ENCODE measurements around the gene PHYKPL.
"Not testable (repeated sequence)": the region's sequence is repeated elsewhere in the genome, so short reads cannot be mapped to it uniquely, and the experiment has no call there.

The PHYKPL gene

GRCh38 chr5:178239626-178240301, 7.2 kb upstream of the PHYKPL start:
- not testable (repeated sequence) for DNase-seq (ENCODE audit: low read depth)

DNA sequence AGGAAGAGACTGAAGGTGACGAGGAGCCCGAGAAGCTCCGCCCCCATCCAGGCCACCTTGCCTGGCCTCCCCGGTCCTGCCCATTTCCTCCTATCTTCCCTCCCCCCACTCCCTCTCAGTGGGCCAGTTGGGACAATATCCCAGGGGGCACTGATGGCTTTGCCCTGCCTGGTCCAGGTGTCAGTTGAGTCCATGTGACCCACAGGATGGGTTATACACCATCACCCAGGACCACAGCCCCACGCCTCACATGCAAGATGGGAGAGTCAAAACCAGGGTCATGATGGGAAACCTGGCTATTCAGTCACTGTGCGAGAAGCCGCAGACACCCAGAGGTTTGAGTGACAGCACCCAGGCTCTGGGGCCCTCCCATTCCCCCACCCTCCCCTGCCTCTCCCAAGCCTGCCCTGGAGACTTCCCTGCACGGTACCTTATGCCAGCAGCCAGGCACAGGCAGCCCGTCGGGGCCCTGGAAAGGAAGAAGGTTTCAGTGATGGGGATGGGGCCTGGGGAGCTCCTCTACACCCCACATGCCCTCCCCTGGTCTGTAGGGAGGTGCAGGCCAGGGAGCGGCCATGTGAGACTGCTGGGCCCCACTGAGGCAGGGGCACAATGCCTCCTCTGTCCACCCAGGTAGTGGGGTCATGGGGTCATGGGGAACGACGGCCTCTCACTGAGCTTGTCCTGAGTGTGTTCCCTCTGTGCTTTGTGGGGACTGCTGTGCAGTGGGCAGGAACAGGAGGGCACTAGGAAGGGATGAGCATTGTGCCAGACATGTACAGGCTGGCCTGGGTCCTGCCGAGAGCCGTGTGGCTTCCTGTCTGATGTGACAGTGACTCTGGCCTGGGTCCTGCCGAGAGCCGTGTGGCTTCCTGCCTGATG, 6.3 kb upstream of the PHYKPL start:
- DNase-seq (ENCODE audit: low read depth) = no peak

DNA sequence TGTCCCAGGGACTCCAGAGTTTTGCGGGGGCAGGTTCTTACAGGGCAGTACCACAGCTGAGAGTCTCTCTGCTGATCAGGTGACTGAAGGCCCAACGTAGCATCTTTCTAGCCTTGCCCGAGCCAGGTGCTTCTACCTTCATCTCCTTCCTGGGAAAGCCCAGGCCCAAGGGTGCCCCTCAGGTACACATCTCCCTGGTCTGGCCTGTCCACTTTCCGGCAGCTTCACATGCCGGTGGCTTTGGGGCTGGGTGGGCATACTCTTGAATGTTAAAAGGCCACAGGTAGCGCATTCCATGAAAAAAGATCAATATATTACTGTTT, 5.7 kb upstream of the PHYKPL start:
- no peak for DNase-seq (ENCODE audit: low read depth)

GRCh38 chr5:178237431-178238312, 5.1 kb upstream of the PHYKPL start:
- DNase-seq (ENCODE audit: low read depth) = no peak

DNA sequence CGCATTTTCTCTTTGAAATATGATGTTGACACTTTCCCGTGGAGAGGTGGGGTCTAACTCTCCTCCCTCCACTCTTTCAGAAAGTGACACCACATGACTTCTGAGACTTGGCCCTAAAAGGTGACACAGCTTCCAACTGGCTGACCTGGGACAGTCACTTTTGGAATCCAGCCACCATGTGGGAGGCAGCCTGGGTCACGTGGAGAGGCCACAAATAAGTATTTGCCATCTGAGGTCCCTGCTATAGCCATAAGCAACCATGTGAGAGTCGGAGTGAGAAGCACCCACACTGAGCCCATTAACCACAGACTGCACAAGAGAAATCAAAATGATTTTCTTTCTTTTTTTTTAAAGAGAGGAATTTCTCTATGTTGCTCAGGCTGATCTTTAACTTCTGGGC, 4.1 kb upstream of the PHYKPL start:
- DNase-seq (ENCODE audit: low read depth) = no peak

GRCh38 chr5:178236126-178236525, 3.5 kb upstream of the PHYKPL start:
- no peak for DNase-seq (ENCODE audit: low read depth)

- DNase-seq (ENCODE audit: low read depth) = no peak
These were observed 3.0 kb upstream of the PHYKPL start for GRCh38 chr5:178235588-178235974.

GRCh38 chr5:178234750-178235587, 2.4 kb upstream of the PHYKPL start:
- peak; percentile 42 for DNase-seq (ENCODE audit: low read depth)

- DNase-seq (ENCODE audit: low read depth) = no peak
These were observed 1.6 kb upstream of the PHYKPL start for GRCh38 chr5:178234121-178234749.

- no peak for DNase-seq (ENCODE audit: low read depth)
These were observed 373 bp upstream of the PHYKPL start for GRCh38 chr5:178232920-178233429.

- DNase-seq (ENCODE audit: low read depth) = no peak
These were observed 971 bp downstream of the PHYKPL start for GRCh38 chr5:178231539-178232123.

- DNase-seq (ENCODE audit: low read depth) = peak; percentile 38
These were observed 1.6 kb downstream of the PHYKPL start for GRCh38 chr5:178230879-178231538.

DNA sequence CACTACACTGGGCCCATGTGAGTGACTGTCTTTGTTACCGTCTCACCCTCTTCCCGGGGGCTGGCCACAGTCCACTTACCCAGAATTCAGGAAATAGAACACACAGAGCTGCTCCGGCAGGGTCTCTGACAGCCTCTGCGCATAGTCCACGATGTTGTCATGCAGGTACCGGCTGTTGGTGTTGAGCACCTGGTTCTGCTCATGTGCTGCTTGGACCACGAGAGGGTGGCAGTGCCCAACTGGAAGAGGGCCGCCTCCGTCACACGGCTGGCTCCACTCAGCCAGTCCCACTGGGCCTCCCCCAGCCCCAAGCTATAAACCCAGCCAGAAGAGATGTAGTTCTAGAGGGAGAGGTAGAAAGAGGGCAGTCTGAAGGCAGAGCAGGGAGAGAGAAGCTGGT, 2.7 kb downstream of the PHYKPL start:
- no peak for DNase-seq (ENCODE audit: low read depth)

- not testable (repeated sequence) for DNase-seq (ENCODE audit: low read depth)
These were observed 3.5 kb downstream of the PHYKPL start for GRCh38 chr5:178229111-178229510.

DNA sequence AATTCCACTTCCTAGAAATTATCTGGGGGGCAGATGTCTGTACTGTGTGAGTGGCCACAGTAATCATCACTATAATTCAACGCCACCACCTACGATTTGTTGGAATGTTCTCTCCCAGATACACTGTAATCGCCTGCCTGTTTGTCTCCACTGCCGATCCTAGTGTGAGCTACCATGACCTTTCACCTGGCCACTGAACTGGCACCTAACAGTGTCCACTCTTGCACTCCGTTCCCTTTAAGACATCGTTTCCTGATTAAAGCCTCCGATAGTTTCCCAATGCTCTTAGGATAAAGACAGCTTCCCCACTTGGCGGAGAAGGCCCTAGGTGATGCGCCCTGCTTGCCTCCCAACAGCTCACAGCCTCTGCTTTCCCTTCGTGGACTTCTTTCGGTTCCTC, 4.0 kb downstream of the PHYKPL start:
- no peak for DNase-seq (ENCODE audit: low read depth)

DNA sequence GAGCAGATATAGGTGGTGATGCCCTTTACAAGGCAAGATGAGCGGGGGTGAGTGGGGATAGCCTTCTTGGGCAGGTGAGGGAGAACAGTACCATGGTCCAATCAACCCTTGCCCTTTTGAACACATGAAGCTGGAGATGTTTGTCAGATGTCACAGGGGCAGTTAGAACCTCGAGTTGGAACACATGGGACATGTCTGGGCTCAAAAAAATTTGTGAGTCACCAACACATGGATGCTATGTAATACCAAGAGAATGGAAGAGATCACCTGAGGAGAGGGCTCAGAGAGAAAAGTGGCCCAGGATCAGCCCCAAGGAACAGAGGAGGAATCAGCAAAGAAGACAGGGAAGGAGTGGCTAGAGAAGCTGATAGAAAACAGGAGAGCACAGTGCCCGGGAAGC, 4.7 kb downstream of the PHYKPL start:
- DNase-seq (ENCODE audit: low read depth) = no peak

GRCh38 chr5:178227138-178227659, 5.4 kb downstream of the PHYKPL start:
- DNase-seq (ENCODE audit: low read depth) = no peak

GRCh38 chr5:178225174-178225573, 7.4 kb downstream of the PHYKPL start:
- no peak for DNase-seq (ENCODE audit: low read depth)

GRCh38 chr5:178224403-178224802, 8.2 kb downstream of the PHYKPL start:
- no peak for DNase-seq (ENCODE audit: low read depth)

GRCh38 chr5:178223828-178224335, 8.7 kb downstream of the PHYKPL start:
- no peak for DNase-seq (ENCODE audit: low read depth)

Measured in fibroblast of the conjunctiva (primary cell).